CD4-positive, alpha-beta T cell treated with Interleukin-6 at 100 ng/mL for 8 hours (primary cell): ENCODE results near the gene SHROOM2.
"Not testable (repeated sequence)": the region's sequence is repeated elsewhere in the genome, so short reads cannot be mapped to it uniquely, and the experiment has no call there.

Source experiments
- DNase-seq: peaks from one replicate; pipeline ENCODE4 v3.0.0-alpha.2; 2020; ENCODE audit warnings: mixed read lengths, low spot score

The SHROOM2 gene

DNA sequence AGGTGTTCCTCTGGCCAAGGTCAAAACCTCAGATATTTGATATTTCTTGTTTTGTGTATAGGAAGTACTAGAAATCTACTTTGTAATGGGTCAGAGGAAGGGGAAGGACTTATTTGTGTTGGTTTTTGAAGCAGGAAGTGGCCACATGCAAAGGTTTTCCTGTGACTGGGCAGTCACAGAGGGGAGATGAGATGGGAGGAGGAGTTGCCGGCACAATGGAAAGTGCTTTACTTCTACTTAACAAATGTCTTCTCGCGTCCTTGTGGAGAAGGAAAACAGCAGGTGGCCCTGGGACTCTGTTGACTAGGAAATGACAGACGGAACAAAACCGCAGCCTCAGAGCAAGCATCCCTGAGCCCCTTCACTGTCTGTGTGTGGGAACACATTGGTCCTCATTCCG is 46.6 kb downstream of the SHROOM2 start:
- no peak for DNase-seq

DNA sequence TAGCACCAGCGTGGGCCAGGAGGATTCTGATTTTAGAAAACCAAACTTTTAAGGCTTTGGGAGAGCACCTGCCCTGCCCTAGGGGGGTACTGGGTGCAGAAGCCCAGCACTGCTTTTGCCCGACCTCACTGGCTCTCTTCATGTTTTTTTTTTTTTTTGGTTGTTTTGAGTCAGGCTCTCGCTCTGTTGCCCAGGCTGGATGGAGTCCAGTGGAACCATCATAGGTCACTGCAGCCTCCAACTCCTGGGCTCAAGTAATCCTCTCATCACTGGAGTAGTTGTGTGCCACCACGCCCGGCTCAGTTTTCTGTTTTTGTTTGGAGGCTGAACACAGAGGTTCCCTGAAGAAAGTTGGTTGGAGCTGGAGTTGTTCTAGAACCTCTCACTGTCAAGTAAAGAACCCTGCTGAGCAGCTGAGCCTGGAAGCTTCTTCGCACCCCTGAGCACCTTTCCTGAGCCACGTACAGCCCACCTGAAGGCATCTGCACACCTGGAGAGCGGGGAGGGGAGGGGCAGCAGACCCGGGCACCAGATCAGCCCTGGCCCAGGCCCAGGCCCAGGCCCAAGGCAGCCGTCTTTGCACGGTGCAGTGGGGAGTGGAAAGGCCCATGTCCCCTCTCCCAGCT is 49.5 kb downstream of the SHROOM2 start:
- no peak for DNase-seq

DNA sequence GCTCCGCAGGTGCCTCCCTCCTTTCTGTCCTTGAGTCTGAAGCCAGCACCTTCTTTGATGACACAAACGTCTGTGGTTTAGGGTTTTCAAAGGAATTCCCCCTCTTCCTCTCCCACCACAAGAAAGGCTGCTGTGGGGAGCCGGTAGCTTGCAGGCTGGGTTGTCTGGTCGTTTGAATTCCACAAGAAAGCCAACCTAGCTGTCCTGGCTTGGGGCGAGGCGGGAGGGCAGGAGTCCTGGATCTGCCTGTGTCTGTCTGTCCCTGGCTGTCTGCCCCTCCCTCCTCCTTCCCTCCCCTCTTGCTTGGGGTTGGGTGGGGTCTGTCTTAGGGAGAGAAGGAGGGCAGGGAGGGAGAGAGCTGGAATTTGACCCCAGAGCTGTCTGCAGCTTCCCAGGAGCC is 56.3 kb downstream of the SHROOM2 start:
- no peak for DNase-seq

DNA sequence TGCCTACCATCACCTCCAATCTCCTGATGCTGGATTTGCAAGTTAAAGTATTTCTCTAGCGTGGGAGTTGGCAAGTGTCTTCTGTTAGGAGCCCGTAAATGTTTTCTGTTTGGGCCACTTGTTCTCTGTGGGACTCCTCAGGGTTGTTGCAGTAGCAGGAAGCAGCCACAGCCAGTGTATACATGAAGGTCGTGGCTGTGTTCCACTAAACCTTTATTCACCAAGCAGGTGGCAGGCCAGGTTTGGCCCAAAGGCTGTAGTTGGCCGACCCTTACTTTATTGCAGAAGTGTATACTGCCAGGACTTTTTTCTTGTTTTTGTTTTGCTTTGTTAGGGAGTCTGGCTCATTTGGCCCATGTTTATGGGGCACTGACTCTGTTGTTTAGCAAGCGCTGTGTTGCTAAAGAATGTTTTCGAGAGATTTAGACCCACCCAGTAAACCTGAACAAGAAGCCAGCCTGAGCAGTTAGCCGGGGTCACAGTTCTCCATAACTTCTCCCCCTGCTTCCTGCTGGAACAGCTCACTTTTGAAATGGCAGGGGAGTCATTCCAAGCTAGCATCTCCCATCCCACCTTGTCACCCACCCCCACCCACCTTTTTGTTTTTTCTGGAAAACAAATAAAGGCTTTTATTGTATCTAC is 58.8 kb downstream of the SHROOM2 start:
- no peak for DNase-seq

DNA sequence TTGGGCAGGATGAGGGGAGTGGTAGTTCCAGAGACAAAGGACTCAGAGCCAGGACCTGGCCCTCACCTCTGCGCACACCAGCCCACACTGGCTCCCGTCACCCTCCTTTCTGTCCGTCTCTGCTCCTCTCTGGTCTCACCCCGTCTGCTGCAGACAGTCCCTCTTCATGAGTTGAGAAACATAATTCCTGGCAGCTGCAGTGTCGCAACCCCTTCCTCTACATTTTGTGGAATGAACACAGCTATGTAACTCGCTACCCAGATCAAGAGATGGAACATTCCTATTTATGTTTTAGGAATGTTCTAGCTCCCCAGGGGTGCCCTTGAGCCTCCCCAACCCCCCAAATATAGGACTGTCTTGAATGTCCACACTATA is 59.3 kb downstream of the SHROOM2 start:
- DNase-seq: no peak

DNA sequence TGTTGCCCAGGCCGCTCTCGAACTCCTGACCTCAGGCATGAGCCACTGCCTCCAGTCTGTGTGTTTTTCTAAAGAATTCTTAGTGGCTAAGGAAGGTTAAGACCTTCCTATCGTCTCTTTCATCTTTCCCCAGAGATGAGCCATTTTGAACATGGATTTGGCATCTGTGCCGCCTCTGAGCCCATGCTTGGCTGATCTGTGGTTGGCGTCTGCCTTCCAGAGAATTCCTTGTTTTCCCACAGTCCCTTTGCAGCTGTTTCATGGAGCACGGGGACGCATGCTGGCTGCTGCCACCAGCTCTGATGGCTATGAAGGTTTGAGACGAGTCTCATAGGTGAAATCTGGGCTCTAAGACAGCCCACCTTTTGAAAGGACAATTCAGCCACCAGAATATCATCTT is 60.4 kb downstream of the SHROOM2 start:
- DNase-seq: no peak

DNA sequence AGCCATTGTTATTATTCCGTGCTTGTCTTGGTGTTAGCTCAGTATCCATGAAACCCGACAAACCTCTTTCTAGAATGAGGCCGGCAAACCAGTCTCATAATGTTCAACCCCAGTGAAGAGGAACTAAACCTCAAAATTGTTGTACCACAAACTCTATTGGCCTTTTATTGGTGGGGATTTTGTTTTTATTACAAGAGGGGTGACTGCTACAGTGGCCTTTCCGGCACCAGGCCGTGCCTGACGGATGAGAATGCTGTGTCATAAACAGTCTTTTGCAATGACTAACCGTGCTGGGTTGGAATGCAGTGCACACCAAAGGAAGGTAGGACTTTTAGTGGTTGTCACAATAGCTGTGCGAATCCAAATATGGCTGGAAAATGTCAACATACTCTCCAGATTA is 60.8 kb downstream of the SHROOM2 start:
- DNase-seq: no peak

DNA sequence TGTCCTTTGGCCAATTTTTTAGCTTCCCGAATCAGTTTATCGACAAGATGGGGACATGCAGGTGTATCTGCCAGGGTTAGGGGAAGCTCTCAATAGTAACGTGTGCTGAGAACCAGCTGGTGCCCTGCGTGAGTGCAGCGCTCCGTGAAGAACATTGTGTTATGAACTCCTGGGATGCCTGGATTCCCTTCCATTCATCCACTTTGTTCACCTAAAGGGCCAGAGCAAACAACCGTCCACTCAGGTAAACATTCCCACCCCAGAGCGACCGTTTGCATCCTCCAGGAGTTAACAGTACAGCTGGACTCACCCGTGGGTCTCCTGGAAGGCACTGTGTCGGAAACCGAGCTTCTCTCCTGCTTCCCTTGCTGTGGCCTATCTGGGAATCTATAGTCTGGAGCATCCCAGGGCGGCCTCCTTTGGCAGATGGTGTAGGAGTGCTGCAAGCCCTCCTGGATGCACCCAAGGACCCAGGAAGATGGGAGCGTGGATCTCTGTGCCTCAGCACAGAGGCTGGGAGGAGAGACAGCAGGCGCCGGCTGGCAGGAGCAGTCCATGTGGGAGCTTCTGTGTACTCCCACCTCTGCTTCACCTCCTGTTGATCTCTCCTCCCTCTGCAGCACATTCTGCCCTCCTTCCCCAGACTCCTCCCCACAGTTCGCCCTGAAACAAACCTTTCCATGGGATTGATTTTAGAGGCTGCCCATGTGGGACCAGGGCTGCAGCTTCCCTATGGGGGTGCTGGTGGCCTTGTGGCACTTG is 62.7 kb downstream of the SHROOM2 start:
- no peak for DNase-seq

DNA sequence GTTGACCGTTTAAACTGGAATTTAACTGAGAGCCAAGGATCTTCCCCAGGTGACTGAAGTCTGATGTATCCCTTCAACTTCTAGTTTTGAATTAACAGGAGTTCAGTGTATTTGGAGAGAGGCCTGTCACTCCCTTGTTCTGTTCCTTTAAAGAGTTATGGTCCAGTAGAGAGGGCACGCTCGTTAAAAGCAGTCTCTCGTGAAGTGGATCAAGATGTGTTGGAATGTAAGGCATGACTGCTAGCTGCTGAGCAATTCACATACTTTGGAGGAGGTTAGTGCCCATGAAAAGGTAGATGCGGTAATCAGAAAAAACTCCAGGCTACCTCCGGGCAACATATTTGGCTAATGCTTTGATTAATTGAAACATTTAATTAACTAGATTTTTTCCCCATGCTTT is 65.7 kb downstream of the SHROOM2 start:
- no peak for DNase-seq

DNA sequence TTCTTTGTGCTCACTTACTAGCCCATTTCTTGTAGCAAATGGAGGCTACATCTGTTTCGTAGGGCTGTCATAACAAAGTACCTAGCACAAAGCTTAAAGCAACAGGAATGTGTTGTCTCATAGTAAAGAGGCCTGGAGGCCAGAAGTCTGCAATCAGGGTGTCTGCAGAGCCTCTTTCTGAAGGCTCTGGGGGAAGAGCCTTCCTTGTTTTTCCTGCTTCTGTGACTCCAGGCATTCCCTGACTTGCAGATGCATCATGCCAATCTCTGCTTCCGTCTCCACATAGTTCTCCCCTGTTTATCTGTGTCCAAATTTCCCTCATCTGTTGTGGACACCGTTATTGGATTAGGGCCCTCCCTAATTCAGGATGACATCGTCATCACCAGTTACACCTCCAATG is 67.1 kb downstream of the SHROOM2 start:
- DNase-seq: no peak

DNA sequence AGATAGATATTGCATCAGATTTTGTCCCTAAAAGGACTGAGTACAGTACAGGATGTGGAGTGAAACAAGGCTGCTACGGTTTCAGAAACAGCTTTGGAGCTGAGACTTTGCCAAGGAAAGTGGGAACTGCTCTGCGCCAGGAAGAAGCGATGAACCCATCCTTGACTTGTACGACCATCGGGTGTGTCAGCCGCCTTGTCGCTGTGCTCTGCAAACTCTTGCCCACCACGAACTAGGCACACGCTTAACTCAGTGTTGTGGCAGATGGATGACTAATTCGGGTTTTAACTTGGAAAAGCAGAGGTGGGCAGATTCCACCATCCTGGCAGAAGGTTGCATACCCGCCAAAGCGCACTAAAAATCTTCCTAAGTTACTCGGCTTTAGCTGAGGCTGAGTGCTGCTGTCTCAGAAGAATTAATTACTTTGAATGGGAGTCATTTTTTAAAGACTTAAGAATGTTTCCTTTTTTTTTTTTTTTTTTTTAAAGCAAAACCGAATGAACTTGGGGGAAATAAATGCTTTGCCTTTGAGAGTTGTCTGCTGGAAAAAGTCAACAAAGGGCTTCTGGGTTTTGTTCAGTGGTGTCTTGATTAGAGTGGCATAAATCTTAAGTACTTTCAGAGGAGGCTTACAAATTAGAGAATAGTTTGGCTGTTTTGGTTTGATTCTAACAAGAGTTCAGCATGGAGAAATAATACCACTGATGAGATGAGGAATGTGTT is 69.5 kb downstream of the SHROOM2 start:
- no peak for DNase-seq

DNA sequence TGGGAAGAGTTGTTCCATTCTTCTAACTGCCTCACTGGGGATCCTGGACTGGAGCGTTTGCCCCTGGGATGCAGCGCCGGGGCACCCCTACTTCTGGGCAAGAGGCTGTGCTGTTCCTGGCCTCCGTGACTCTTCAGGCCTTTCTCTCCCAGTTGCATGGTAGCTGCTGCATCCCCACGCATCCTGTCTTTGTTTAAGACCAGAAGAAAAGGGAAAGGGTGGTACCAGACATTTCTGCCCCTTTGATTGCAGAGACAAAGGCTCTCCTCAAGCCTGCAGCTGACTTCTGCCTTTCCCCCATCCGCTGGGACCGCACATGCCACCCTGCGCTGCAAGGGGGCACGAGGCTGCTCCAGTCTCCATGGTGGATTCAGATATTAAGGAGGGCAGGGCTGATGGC is 70.4 kb downstream of the SHROOM2 start:
- no peak for DNase-seq

DNA sequence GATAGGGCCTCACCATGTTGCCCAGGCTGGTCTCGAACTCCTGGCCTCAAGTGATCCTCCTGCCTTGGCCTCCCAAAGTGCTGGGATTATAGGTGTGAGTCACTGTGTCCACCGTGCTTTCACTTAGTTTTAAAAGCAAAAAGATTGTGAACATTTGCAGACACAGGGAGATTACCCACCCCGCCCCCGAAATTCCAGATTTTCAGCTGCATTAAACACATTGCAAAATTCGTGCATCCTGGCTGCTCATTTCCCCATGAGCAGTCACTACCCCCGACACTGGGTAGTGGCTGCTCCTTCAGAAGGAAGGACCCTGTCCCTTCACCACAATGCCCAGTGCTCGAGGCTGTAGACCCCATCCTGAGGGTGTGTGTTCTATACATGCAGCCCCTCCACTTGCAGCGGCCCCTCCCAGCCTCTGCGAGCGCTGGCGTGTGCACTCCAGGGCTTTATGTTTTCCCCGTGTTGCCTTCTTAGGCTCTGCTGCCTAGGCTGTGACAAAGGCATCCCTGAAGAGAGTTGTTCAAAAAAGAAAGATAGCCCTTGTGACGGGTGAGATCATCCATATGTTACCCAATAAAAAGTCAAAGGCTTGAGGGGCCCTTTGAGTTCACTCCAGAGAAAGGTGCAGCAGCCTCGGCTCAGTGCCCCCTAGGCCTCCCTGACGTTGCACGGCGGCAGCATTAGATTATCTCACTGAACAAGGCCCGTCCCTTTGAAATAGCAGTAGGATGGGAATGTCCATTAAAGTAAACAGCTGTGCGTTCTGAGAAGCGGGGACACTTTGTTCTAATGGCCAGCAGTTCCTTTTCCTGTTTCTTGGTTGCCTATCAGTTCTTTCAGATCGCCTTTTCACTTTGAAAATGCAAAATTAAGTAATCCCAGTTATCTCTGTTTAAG is 71.6 kb downstream of the SHROOM2 start:
- DNase-seq: no peak

DNA sequence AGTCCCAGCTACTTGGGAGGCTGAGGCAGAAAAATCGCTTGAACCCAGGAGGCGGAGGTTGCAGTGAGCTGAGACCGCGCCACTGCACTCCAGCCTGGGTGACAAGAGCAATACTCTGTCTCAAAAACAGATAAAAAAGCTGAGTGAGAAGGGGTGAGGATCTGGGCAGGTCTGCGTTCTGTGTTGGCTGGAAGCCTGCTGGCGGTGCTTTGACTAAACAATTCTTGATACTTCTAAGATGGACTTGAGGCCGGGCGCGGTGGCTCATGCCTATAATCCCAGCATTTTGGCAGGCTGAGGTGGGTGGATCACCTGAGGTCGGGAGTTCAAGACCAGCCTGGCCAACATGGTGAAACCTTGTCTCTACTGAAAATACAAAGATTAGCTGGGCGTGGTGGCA is 72.5 kb downstream of the SHROOM2 start:
- not testable (repeated sequence) for DNase-seq

DNA sequence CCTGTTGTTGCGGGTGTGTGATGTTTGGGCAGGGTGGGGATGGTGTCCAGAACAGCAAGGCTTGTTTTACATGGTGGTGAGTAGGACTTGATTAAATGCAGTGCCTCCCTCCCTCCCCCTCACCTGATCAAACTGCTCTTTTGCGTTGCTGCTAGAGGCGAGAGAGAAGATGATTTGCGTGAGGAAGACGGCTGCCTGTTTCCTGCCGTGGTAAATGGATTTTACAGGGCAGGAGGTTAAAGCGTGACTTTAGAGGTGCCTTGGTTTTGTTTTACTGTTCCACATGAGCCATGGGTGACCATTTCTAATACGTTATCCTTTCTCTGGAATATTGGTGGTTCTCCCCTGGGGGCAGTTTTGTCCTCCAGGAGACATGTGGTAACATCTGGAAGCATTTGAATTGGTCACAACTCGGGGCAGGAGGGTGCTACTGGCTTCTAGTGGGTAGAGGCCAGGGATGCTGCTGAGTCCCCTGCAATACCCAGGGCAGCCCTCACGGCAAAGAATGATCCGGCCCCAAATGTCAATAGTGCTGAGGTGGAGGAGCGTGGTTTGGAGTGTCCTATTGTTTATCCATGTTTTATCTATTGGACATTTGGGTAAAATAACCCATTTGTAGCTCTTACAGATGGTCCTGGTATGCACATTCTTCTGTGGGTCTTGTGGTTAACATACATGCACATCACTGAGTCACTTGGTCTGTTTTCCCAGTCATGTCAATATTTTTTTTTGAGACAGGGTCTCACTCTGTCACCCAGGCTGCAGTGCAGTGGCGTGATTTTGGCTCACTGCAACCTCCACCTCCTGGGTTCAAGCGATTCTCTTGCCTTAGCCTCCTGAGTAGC is 73.7 kb downstream of the SHROOM2 start:
- no peak for DNase-seq

DNA sequence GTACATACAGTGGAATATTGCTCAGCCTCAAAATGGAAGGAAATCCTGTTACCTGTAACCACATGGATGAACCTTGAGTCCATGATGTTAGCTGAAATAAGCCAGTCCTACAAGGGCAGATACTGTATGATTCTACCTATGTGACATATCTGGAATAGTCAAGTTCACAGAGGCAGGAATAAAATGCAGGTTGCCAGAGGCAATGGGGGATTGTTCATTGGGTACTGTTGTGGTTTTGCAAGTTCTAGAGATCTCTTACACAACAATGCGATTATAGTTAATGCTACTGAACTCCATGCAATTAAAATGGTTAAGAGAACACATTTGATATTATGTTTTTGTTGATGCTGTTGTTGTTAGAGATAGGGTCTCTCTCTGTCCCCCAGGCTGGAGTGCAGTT is 74.6 kb downstream of the SHROOM2 start:
- no peak for DNase-seq

DNA sequence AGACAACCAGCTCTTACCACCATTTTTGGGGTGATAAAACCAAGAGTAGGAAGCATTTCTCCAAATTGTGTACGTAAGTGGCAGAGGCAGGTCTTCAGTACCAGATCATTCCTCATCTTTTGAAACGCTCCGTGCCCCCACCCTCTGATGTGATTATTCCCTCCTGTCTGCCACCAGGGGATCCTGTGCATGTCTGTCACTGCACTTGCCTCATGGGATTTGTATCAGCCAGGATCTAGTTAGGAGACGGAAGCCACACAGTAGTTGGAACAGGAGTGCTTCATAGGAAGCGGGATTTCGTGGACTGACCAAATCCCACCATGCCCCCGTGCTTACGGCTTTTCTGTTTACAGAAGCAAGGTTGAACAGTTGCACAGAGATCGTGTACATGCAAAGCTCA is 75.5 kb downstream of the SHROOM2 start:
- no peak for DNase-seq

DNA sequence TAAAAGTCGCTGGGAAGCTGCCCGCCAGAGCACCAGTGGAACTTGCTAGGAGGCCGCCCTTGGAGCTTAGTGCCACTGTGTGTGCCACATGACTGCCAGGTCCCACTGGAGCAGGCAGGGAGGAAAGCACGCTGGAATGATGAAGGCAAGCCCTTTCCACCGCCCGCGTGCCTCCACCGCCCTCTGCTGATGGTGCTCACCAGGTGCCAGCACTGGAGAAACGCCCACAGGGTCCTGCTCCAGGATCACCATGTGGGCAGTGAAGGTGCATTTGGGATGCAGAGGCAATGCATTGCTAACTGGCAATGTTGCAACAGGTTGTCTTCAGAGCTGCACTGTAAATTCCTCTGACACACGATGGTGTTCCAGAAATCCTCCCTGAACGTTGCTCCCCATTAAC is 76.3 kb downstream of the SHROOM2 start:
- DNase-seq: no peak

DNA sequence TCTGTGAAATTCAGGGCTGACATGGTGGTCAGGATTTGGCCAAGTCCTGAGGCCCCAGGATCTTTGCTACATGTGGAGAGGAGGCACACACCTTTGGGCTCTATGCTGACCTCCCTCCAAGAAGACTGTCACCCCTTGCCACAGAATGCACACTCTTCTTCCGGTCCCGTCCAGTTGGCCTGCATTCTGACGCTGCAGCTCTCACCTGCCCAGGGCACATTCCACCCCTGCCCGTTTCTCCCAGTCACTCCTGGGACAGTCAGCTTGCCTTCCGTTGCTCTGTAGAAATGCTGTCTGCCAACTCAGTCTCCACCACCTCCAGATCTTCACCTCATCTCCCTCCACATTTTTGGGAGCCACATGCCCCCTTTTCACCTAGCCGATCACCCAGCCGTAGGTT is 76.7 kb downstream of the SHROOM2 start:
- no peak for DNase-seq

DNA sequence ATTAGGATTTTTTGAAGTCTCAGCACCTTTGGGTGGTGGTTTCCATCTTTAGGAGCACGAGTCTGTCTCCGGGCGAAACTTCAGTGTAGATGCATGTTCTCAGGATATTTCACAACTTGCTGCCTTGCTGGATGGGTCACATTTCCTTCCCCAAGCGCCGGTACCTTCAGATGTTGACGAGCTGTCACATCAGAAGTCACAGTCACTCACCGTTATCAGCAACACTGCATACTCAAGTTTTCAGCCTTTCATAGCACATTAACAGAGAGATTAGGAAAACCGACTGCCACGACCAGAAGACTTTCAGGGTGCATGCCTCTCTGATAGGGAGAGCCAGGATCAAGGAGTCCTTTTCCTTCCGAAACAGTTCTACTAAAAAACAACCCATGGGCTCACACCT is 77.8 kb downstream of the SHROOM2 start:
- no peak for DNase-seq
